Keratinocyte (primary cell): ENCODE measurements around the gene RBM18. TPM values are rescaled to one million over a fixed set of nuclear protein-coding genes. Genes with fewer than 3 reads are reported as not detected.

ENCODE experiments used
- DNase-seq: peaks from one replicate; pipeline ENCODE4 v3.0.0-alpha.2; 2011; ENCODE audit warnings: low read depth, missing footprints, low spot score
- FAIRE-seq: peaks from 2 replicates; lab custom pipeline; 2011; peaks lifted over from hg19 to GRCh38; lab: Jason Lieb, UNC
- H2AFZ ChIP-seq: 2 replicates; pipeline ENCODE4 v1.6.0; 2012; ENCODE audit warnings: low read length, control low read depth, inconsistent platforms; ENCODE audit not compliant: control insufficient read depth
- H3K27ac ChIP-seq: 2 replicates; pipeline ENCODE4 v1.5.1; 2011; ENCODE audit warnings: low read length; ENCODE audit not compliant: control insufficient read depth, insufficient read depth
- H3K27me3 ChIP-seq: 3 replicates; pipeline ENCODE4 v1.6.0; 2011; ENCODE audit warnings: low read length; ENCODE audit not compliant: control insufficient read depth, insufficient read depth; ENCODE audit errors: extremely low read depth
- H3K36me3 ChIP-seq, 2 experiments: 2 replicates in 1 of 2; 3 replicates in 1 of 2; pipeline ENCODE4 v1.5.1; 2011; ENCODE audit warnings: low read length in 2 of 2, mild to moderate bottlenecking in 1 of 2; ENCODE audit not compliant: control insufficient read depth in 2 of 2, insufficient read depth in 2 of 2; ENCODE audit errors: extremely low read depth in 1 of 2
- H3K4me1 ChIP-seq: 3 replicates; pipeline ENCODE4 v1.5.1; 2011; ENCODE audit warnings: low read length; ENCODE audit not compliant: control insufficient read depth, insufficient read depth; ENCODE audit errors: extremely low read depth
- H3K4me2 ChIP-seq: 3 replicates; pipeline ENCODE4 v1.6.0; 2011; ENCODE audit warnings: low read depth, low read length; ENCODE audit not compliant: control insufficient read depth, insufficient read depth; ENCODE audit errors: extremely low read depth
- H3K4me3 ChIP-seq, 3 experiments: fragments of 200-600 bp in 1 of 3; sonication (generic) in 1 of 3; 2 replicates in 2 of 3; 3 replicates in 1 of 3; pipeline ENCODE4 v1.5.1; 2011 to 2016; ENCODE audit warnings: low read length in 3 of 3, mild to moderate bottlenecking in 3 of 3, control low read depth in 2 of 3, inconsistent platforms in 1 of 3, low read depth in 1 of 3, mixed read lengths in 1 of 3, mixed run types in 1 of 3, moderate library complexity in 1 of 3; ENCODE audit not compliant: control insufficient read depth in 2 of 3, insufficient read depth in 2 of 3; ENCODE audit errors: extremely low read depth in 1 of 3
- H3K79me2 ChIP-seq: 2 replicates; pipeline ENCODE4 v1.6.0; 2012; ENCODE audit warnings: low read length; ENCODE audit not compliant: control insufficient read depth, insufficient read depth
- H3K9ac ChIP-seq: 3 replicates; pipeline ENCODE4 v1.6.0; 2011; ENCODE audit warnings: low read length; ENCODE audit not compliant: control insufficient read depth, insufficient read depth; ENCODE audit errors: extremely low read depth
- H3K9me1 ChIP-seq: 3 replicates; pipeline ENCODE4 v1.6.0; 2011; ENCODE audit warnings: low read length; ENCODE audit not compliant: control insufficient read depth, insufficient read depth; ENCODE audit errors: extremely low read depth
- H3K9me3 ChIP-seq: 2 replicates; pipeline ENCODE4 v1.5.1; 2012; ENCODE audit warnings: low read depth, low read length; ENCODE audit not compliant: control insufficient read depth
- H4K20me1 ChIP-seq: 3 replicates; pipeline ENCODE4 v1.6.0; 2011; ENCODE audit warnings: low read length; ENCODE audit not compliant: control insufficient read depth, insufficient read depth; ENCODE audit errors: extremely low read depth
- EZH2 ChIP-seq: IDR thresholded peaks from one replicate; pipeline ENCODE4 v1.6.1; 2012; ENCODE audit warnings: inconsistent platforms, mild to moderate bottlenecking, low read length, moderate library complexity
- dilution Hi-C: fragments of 300-500 bp; cut with MboI; formaldehyde crosslinking; loops from one replicate; pipeline ENCODE4 v1.7.0; 2020; ENCODE audit warnings: low sequenced_read_pairs; ENCODE audit not compliant: extremely low pct_ligation_motif_present
- polyA plus RNA-seq, 5 experiments: library from polyadenylated mRNA; depleted of rRNA in 3 of 5; stranded (reverse) in 3 of 5; stranded (forward) in 1 of 5; unstranded in 1 of 5; fragments of >200 nt; gene quantifications; 1 replicate in 1 of 5; 2 replicates in 3 of 5; 3 replicates in 1 of 5; pipeline versions ENCODE4 v1.2.1 to v1.2.3, GENCODE V29; 2011 to 2012; ENCODE audit warnings: missing spikeins in 2 of 5, low read depth in 1 of 5, low replicate concordance in 1 of 5
- TF ChIP-seq, protein P1 (sequence below), 3 experiments: IDR thresholded peaks in 1 of 3; conservative IDR thresholded peaks in 1 of 3; optimal IDR thresholded peaks in 1 of 3; 2 replicates in 2 of 3; 3 replicates in 1 of 3; pipeline versions ENCODE3 to v1.5.1; 2011; ENCODE audit warnings: low read length in 3 of 3, mild to moderate bottlenecking in 3 of 3, moderate library complexity in 2 of 3, control low read depth in 1 of 3, inconsistent platforms in 1 of 3; ENCODE audit not compliant: insufficient read depth in 2 of 3; ENCODE audit errors: extremely low read depth in 1 of 3

RBM18 gene
- polyA plus RNA-seq, 1 donor (not counting 4 experiments of a cell fraction or from before 2014, with no cell fraction given) = 43.4 TPM

DNA sequence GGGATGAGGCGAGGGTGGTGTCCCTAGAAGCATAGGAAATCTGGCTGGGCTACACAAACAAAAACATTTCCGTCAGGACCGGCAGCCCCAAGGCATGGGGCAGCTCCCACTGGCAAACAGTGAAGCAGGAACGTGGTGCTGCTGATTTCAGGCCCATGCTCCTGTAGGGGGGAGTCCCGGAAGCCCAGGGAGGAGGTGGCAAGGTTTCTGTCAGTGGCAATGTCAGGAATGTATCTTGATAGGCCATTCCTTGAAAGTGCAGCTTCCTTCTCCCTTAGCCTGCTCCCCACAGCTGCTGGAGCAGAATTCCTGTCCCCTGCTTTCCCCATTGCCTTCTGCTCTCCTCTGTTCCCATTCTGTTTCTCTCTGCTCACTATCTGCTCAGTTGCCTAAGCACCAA is 42.4 kb upstream of the RBM18 start:
- H3K4me2 ChIP-seq = no peak overlapping the region
- H3K79me2 ChIP-seq = peaks cover 2% of the 10 kb centered on the region
- H3K27me3 ChIP-seq = no peaks in the 10 kb centered on the region
- no peaks in the 10 kb centered on the region for H3K9me1 ChIP-seq
- FAIRE-seq = no peak
- no peaks in the 10 kb centered on the region for H3K9me3 ChIP-seq
- no peak overlapping the region for H3K27ac ChIP-seq
- no peaks in the 10 kb centered on the region for H4K20me1 ChIP-seq
- H3K36me3 ChIP-seq = peaks cover 13 to 28% of the 10 kb centered on the region in 2 experiments
- dilution Hi-C loops = no loop called here
- H2AFZ ChIP-seq = no peak overlapping the region
- H3K9ac ChIP-seq = no peak overlapping the region
- H3K4me3 ChIP-seq = no peak overlapping the region
- no peaks in the 10 kb centered on the region for H3K4me1 ChIP-seq
- no peak for DNase-seq
- TF ChIP-seq EZH2 = no peak
- TF ChIP-seq, protein P1, sequence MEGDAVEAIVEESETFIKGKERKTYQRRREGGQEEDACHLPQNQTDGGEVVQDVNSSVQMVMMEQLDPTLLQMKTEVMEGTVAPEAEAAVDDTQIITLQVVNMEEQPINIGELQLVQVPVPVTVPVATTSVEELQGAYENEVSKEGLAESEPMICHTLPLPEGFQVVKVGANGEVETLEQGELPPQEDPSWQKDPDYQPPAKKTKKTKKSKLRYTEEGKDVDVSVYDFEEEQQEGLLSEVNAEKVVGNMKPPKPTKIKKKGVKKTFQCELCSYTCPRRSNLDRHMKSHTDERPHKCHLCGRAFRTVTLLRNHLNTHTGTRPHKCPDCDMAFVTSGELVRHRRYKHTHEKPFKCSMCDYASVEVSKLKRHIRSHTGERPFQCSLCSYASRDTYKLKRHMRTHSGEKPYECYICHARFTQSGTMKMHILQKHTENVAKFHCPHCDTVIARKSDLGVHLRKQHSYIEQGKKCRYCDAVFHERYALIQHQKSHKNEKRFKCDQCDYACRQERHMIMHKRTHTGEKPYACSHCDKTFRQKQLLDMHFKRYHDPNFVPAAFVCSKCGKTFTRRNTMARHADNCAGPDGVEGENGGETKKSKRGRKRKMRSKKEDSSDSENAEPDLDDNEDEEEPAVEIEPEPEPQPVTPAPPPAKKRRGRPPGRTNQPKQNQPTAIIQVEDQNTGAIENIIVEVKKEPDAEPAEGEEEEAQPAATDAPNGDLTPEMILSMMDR (optimal IDR thresholded peaks at IDR 0.05 in 1 of 3, IDR thresholded peaks at IDR 0.05 in 1 of 3, conservative IDR thresholded peaks at IDR 0.05 in 1 of 3; ENCODE audit: extremely low read depth in 1 of 3, insufficient read depth in 2 of 3, low read length in 3 of 3) = no peak

DNA sequence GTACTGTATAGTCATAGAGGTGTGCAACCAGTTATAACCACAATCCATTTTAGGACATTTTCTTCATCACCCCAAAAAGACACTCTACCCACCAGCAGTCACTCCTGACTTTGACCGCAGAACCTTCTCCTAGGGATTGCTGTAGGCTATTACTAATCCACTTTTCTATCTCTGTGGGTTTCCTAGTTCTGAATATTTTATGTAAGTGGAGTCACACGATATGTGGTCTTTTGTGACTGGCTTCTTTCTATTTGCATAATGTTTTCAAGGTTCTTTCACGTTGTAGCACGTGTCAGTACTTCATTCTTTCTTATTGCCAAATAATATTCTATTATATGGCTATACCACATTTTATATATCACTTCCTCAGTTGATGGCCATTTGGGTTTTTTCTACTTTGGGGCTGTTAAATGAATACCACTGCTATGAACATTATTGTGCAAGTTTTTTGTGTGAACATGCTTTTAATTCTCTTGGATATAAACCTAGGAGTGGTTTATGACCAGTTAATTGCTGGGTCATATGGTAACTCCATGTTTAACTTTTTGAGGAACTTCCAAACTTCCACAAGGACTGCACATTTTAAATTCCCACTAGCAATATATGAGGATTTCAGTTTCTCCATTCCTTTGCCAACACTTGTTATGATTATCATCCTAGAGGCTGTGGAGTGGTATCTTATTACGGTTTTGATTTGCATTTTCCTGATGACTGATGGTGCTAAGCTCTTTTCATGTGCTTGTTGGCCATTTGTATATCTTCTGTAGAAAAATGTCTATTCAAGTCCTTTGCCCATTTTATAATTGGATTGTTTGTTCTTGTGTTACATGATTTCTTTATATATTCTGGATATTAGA is 37.8 kb upstream of the RBM18 start:
- Histone ChIP-seq H3K4me1 (no peaks in the 10 kb centered on the region), H3K36me3 (peaks cover 7 to 21% of the 10 kb centered on the region in 2 experiments), H3K27me3 (no peaks in the 10 kb centered on the region), H3K9me1 (no peaks in the 10 kb centered on the region), H3K27ac (no peak overlapping the region), H2AFZ (no peak overlapping the region), H3K9me3 (no peaks in the 10 kb centered on the region), H3K4me3 (no peak overlapping the region), H4K20me1 (peaks cover 4% of the 10 kb centered on the region), H3K4me2 (no peak overlapping the region), H3K79me2 (peaks cover 16% of the 10 kb centered on the region), H3K9ac (no peak overlapping the region)
- FAIRE-seq (no peak), DNase-seq (no peak)
- dilution Hi-C loops = no loop called here
- TF ChIP-seq, protein P1 (optimal IDR thresholded peaks at IDR 0.05 in 1 of 3, IDR thresholded peaks at IDR 0.05 in 1 of 3, conservative IDR thresholded peaks at IDR 0.05 in 1 of 3; ENCODE audit: extremely low read depth in 1 of 3, insufficient read depth in 2 of 3, low read length in 3 of 3) = no peak
- no peak for TF ChIP-seq EZH2
